Measurements from ENCODE around the gene ZBTB7C.

DNA sequence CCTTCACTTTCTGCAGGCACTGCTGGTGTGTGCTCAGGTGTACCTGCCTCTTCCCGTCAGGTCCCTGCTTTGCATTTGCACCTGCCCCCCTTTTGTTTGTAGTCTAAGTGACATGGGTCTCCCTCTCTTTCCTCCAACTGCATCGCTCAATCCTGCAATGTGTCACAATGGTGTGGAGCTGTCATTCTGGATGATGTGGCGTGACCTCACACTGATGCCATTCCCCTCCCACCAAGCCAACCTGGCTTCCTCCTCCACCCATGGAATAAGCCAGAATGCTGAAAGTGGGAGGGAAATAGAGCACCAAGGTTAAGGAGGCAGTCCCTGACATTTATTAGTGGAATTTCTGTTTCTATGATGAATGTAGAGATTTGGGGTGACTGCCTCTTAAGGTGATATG lies 156.7 kb downstream of the ZBTB7C start:
- TF ChIP-seq, protein P1, sequence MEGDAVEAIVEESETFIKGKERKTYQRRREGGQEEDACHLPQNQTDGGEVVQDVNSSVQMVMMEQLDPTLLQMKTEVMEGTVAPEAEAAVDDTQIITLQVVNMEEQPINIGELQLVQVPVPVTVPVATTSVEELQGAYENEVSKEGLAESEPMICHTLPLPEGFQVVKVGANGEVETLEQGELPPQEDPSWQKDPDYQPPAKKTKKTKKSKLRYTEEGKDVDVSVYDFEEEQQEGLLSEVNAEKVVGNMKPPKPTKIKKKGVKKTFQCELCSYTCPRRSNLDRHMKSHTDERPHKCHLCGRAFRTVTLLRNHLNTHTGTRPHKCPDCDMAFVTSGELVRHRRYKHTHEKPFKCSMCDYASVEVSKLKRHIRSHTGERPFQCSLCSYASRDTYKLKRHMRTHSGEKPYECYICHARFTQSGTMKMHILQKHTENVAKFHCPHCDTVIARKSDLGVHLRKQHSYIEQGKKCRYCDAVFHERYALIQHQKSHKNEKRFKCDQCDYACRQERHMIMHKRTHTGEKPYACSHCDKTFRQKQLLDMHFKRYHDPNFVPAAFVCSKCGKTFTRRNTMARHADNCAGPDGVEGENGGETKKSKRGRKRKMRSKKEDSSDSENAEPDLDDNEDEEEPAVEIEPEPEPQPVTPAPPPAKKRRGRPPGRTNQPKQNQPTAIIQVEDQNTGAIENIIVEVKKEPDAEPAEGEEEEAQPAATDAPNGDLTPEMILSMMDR (conservative IDR thresholded peaks at IDR 0.05; ENCODE audit: low read length) = no peak
- TF ChIP-seq EZH2phosphoT487 (IDR thresholded peaks at IDR 0.05; ENCODE audit: borderline replicate concordance, low read depth, low read length) = no peak

Data from OCI-LY7 (cell line).